ENCODE measurements around the gene SERPINB1.

Gene SERPINB1

GRCh38 chr6:2844008-2844407 lies 2.3 kb upstream of the SERPINB1 start:
- DNase-seq: no peak

- no peak for DNase-seq
Observed at GRCh38 chr6:2843138-2843740, 1.6 kb upstream of the SERPINB1 start.

GRCh38 chr6:2842139-2842552 lies 483 bp upstream of the SERPINB1 start:
- no peak for DNase-seq

GRCh38 chr6:2840749-2841061 lies 958 bp downstream of the SERPINB1 start:
- no peak for DNase-seq

- DNase-seq: no peak
Observed at GRCh38 chr6:2839982-2840748, 1.5 kb downstream of the SERPINB1 start.

- DNase-seq: no peak
Observed at GRCh38 chr6:2839195-2839981, 2.3 kb downstream of the SERPINB1 start.

GRCh38 chr6:2838251-2838650 lies 3.4 kb downstream of the SERPINB1 start:
- no peak for DNase-seq

GRCh38 chr6:2834262-2834661 lies 7.4 kb downstream of the SERPINB1 start:
- DNase-seq: no peak

- DNase-seq: no peak
Observed at GRCh38 chr6:2831392-2831791, 10.3 kb downstream of the SERPINB1 start.

GRCh38 chr6:2830183-2830582 lies 11.5 kb downstream of the SERPINB1 start:
- no peak for DNase-seq

GRCh38 chr6:2829253-2829652 lies 12.4 kb downstream of the SERPINB1 start:
- no peak for DNase-seq

- no peak for DNase-seq
Observed at GRCh38 chr6:2828629-2829028, 13.0 kb downstream of the SERPINB1 start.

- DNase-seq: no peak
Observed at GRCh38 chr6:2827142-2827541, 14.5 kb downstream of the SERPINB1 start.

- no peak for DNase-seq
Observed at GRCh38 chr6:2826131-2826530, 15.5 kb downstream of the SERPINB1 start.

- no peak for DNase-seq
Observed at GRCh38 chr6:2823104-2823850, 18.4 kb downstream of the SERPINB1 start.

- DNase-seq: no peak
Observed at GRCh38 chr6:2821554-2821953, 20.1 kb downstream of the SERPINB1 start.

GRCh38 chr6:2820415-2820814 lies 21.2 kb downstream of the SERPINB1 start:
- no peak for DNase-seq

- no peak for DNase-seq
Observed at GRCh38 chr6:2819978-2820377, 21.7 kb downstream of the SERPINB1 start.

- DNase-seq: no peak
Observed at GRCh38 chr6:2819115-2819514, 22.5 kb downstream of the SERPINB1 start.

- no peak for DNase-seq
Observed at GRCh38 chr6:2818593-2818992, 23.1 kb downstream of the SERPINB1 start.

GRCh38 chr6:2817903-2818443 lies 23.7 kb downstream of the SERPINB1 start:
- DNase-seq: no peak

GRCh38 chr6:2816158-2816557 lies 25.5 kb downstream of the SERPINB1 start:
- no peak for DNase-seq

GRCh38 chr6:2812695-2813094 lies 29.0 kb downstream of the SERPINB1 start:
- no peak for DNase-seq
